A549 (cell line): Measurements from ENCODE around the gene UBAC2. TPM values are rescaled to one million over a fixed set of nuclear protein-coding genes. Genes with fewer than 3 reads are reported as not detected.
"Not testable (repeated sequence)": the region's sequence is repeated elsewhere in the genome, so short reads cannot be mapped to it uniquely, and the experiment has no call there.

ENCODE experiments used
- ATAC-seq, 2 experiments: fragments of 200-7000 bp in 1 of 2; fragments of >200 bp in 1 of 2; cut with Nextera tagmentation in 1 of 2; cut with Tn5 transposase in 1 of 2; 3 replicates each; pipeline versions ENCODE4 v1.8.0 to v1.9.1; 2018 to 2020; ENCODE audit warnings: mild to moderate bottlenecking in 1 of 2, moderate library complexity in 1 of 2
- CTCF ChIA-PET: fragments of 300-600 bp; sonication (Branson Sonifier 250); formaldehyde crosslinking; extraction: SDS; loops from one replicate; lab custom pipeline; 2021; ENCODE audit warnings: antibody characterized with exemption, inconsistent platforms; lab: Yijun Ruan, JAX
- POLR2A ChIA-PET: fragments of 350-600 bp; formaldehyde crosslinking; extraction: SDS; loops from one replicate; lab custom pipeline; 2021; ENCODE audit warnings: antibody characterized with exemption, inconsistent platforms; lab: Yijun Ruan, JAX
- DNase-seq, 2 experiments: peaks; one replicate each; pipeline versions ENCODE4 v3.0.0 to v3.0.0-alpha.2; 2011 to 2016; ENCODE audit warnings: low read depth in 1 of 2, low spot score in 1 of 2
- FAIRE-seq: peaks from 2 replicates; lab custom pipeline; 2011; peaks lifted over from hg19 to GRCh38; lab: Jason Lieb, UNC
- H3K27ac ChIP-seq, 2 experiments: fragments of >200 bp; sonication (Bioruptor Twin); formaldehyde crosslinking; 3 replicates each; pipeline ENCODE4 v1.5.1; 2016 to 2017
- H3K4me1 ChIP-seq: fragments of >200 bp; sonication (Bioruptor Twin); formaldehyde crosslinking; 3 replicates; pipeline ENCODE4 v1.6.1; 2016
- H3K4me2 ChIP-seq: fragments of >200 bp; sonication (Bioruptor Twin); formaldehyde crosslinking; 3 replicates; pipeline ENCODE4 v1.6.1; 2016
- H3K4me3 ChIP-seq: fragments of >200 bp; sonication (Bioruptor Twin); formaldehyde crosslinking; 3 replicates; pipeline ENCODE4 v1.5.1; 2016
- H3K9me3 ChIP-seq: fragments of >200 bp; sonication (Bioruptor Twin); formaldehyde crosslinking; 3 replicates; pipeline ENCODE4 v1.6.1; 2016
- CBX2 ChIP-seq: fragments of 200-600 bp; sonication (generic); IDR thresholded peaks from 2 replicates; pipeline ENCODE4 v1.6.1; 2016; ENCODE audit warnings: low read depth, mild to moderate bottlenecking, borderline replicate concordance
- CBX8 ChIP-seq: fragments of 200-600 bp; sonication (generic); IDR thresholded peaks from 2 replicates; pipeline ENCODE4 v1.6.1; 2016
- CHD4 ChIP-seq: fragments of 200-600 bp; sonication (generic); IDR thresholded peaks from 2 replicates; pipeline ENCODE4 v1.6.1; 2016; ENCODE audit warnings: antibody characterized with exemption, mild to moderate bottlenecking, borderline replicate concordance
- ELK1 ChIP-seq: fragments of 150-350 bp; IDR thresholded peaks from 2 replicates; pipeline ENCODE4 v1.6.1; 2014; ENCODE audit warnings: low read depth, mild to moderate bottlenecking, low read length
- FOSB ChIP-seq: fragments of 250-450 bp; sonication (Bioruptor Pico); IDR thresholded peaks from 2 replicates; pipeline ENCODE4 v1.5.0; 2020; ENCODE audit warnings: mild to moderate bottlenecking, moderate library complexity
- HDAC2 ChIP-seq: fragments of 200-600 bp; sonication (generic); IDR thresholded peaks from 2 replicates; pipeline ENCODE4 v1.6.1; 2016
- HEYL ChIP-seq: fragments of 250-450 bp; sonication (Bioruptor Pico); IDR thresholded peaks from 2 replicates; pipeline ENCODE4 v1.8.0; 2021; ENCODE audit warnings: mild to moderate bottlenecking, moderate library complexity
- HOXA7 ChIP-seq: fragments of 250-450 bp; sonication (Bioruptor Pico); IDR thresholded peaks from 2 replicates; pipeline ENCODE4 v1.5.0; 2020; ENCODE audit warnings: mild to moderate bottlenecking, moderate library complexity
- HOXB5 ChIP-seq: fragments of 250-450 bp; sonication (Bioruptor Pico); IDR thresholded peaks from 2 replicates; pipeline ENCODE4 v1.5.0; 2020; ENCODE audit warnings: mild to moderate bottlenecking, moderate library complexity
- KDM1A ChIP-seq: fragments of 200-600 bp; sonication (generic); IDR thresholded peaks from 2 replicates; pipeline ENCODE4 v1.6.1; 2016; ENCODE audit warnings: low read depth, mild to moderate bottlenecking
- KDM5A ChIP-seq: fragments of 200-600 bp; sonication (generic); IDR thresholded peaks from 2 replicates; pipeline ENCODE4 v1.6.1; 2016; ENCODE audit warnings: antibody characterized with exemption, mild to moderate bottlenecking
- MAZ ChIP-seq: fragments of 150-350 bp; IDR thresholded peaks from 2 replicates; pipeline ENCODE4 v1.6.1; 2014; ENCODE audit warnings: antibody characterized with exemption, low read depth, low read length, borderline replicate concordance
- NR3C1 ChIP-seq: fragments of >200 bp; sonication (Bioruptor Twin); formaldehyde crosslinking; IDR thresholded peaks from 3 replicates; pipeline ENCODE4 v1.6.1; 2017
- RAD21 ChIP-seq, 2 experiments: fragments of >200 bp in 1 of 2; sonication (Bioruptor Twin) in 1 of 2; formaldehyde crosslinking in 1 of 2; IDR thresholded peaks in 1 of 2; conservative IDR thresholded peaks in 1 of 2; 2 replicates in 1 of 2; 3 replicates in 1 of 2; pipeline ENCODE4 v1.6.1; 2012 to 2018; ENCODE audit warnings: inconsistent platforms in 1 of 2
- SMC3 ChIP-seq: fragments of >200 bp; sonication (Bioruptor Twin); formaldehyde crosslinking; IDR thresholded peaks from 3 replicates; pipeline ENCODE4 v1.6.1; 2018; ENCODE audit warnings: inconsistent platforms
- USF2 ChIP-seq: fragments of 450-650 bp; IDR thresholded peaks from 2 replicates; pipeline ENCODE4 v1.6.1; 2014; ENCODE audit warnings: antibody characterized with exemption
- ZC3H11A ChIP-seq: fragments of 450-650 bp; IDR thresholded peaks from 2 replicates; pipeline ENCODE4 v1.6.1; 2014; ENCODE audit warnings: antibody characterized with exemption, mild to moderate bottlenecking
- ZSCAN20 ChIP-seq: fragments of 250-450 bp; sonication (Bioruptor Pico); IDR thresholded peaks from 2 replicates; pipeline ENCODE4 v1.8.0; 2022; ENCODE audit warnings: mild to moderate bottlenecking, moderate library complexity
- WGBS: methylation state at CpG from one replicate; pipeline ENCODE4 v1.1.6; 2017; ENCODE audit errors: missing lambda C conversion rate; 5-methylcytosine and 5-hydroxymethylcytosine counted together
- polyA plus RNA-seq, 4 experiments: library from polyadenylated mRNA; depleted of rRNA in 3 of 4; stranded (reverse); fragments of >200 nt; fragmentation: RNase III in 1 of 4; extraction: RNeasy Plus Mini Kit Qiagen cat#74134 plus additional on column Dnase treatment in 1 of 4; gene quantifications; 2 replicates in 3 of 4; 3 replicates in 1 of 4; pipeline ENCODE4 v1.2.3, GENCODE V29; 2011 to 2017
- TF ChIP-seq, protein P1 (sequence below): fragments of >200 bp; sonication (Bioruptor Twin); formaldehyde crosslinking; IDR thresholded peaks from 3 replicates; pipeline ENCODE4 v1.5.1; 2016
- TF ChIP-seq, protein P2 (sequence below): fragments of >200 bp; sonication (Bioruptor Twin); formaldehyde crosslinking; IDR thresholded peaks from 2 replicates; pipeline ENCODE4 v1.6.1; 2016
- TF ChIP-seq, protein P3 (sequence below): fragments of 250-450 bp; sonication (Bioruptor Pico); IDR thresholded peaks from 2 replicates; pipeline ENCODE4 v1.5.0; 2021; ENCODE audit warnings: mild to moderate bottlenecking, moderate library complexity, borderline replicate concordance
- TF ChIP-seq, protein P4 (sequence below): IDR thresholded peaks from 2 replicates; pipeline ENCODE4 v1.6.1; 2012

UBAC2 gene
- polyA plus RNA-seq, 2 of the 4 experiments (the other 2 are of a cell fraction): 61.6 to 103 TPM

DNA sequence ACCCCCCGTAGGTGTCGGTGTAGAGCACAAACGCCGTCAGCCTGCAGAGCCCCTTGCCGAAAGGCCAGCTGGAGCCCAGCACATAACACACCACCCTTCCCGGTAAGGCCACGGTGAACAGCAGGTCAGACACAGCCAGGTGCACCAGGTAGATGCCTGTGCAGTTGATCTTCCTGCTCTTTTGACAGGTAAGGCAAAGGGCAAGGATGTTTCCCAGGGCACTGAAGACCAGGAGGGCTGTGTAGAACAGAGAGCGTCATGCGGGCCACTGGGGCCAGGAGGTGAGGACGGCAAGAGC, 208.0 kb downstream of the UBAC2 start:
- POLR2A ChIA-PET: no interaction called here
- H3K4me1 ChIP-seq: no peaks in the 10 kb centered on the region
- CTCF ChIA-PET: interaction anchor here (1.0 kb wide), 1 partner anchor 10 kb away, joined by 3 read pairs; no protein-coding TSS in a partner anchor
- H3K27ac ChIP-seq: no peak overlapping the region
- no peak for FAIRE-seq
- H3K4me2 ChIP-seq: no peak overlapping the region
- no peaks in the 10 kb centered on the region for H3K9me3 ChIP-seq
- no peak for DNase-seq
- H3K4me3 ChIP-seq: no peak overlapping the region
- TF ChIP-seq NR3C1 (no peak), CBX2 (no peak), CHD4 (no peak), KDM1A (no peak), HDAC2 (no peak), USF2 (no peak), KDM5A (no peak), MAZ (no peak), CBX8 (no peak), FOSB (CRISPR knock-in tag) (no peak), HEYL (CRISPR knock-in tag) (no peak), HOXB5 (CRISPR knock-in tag) (no peak)
- TF ChIP-seq, protein P1, sequence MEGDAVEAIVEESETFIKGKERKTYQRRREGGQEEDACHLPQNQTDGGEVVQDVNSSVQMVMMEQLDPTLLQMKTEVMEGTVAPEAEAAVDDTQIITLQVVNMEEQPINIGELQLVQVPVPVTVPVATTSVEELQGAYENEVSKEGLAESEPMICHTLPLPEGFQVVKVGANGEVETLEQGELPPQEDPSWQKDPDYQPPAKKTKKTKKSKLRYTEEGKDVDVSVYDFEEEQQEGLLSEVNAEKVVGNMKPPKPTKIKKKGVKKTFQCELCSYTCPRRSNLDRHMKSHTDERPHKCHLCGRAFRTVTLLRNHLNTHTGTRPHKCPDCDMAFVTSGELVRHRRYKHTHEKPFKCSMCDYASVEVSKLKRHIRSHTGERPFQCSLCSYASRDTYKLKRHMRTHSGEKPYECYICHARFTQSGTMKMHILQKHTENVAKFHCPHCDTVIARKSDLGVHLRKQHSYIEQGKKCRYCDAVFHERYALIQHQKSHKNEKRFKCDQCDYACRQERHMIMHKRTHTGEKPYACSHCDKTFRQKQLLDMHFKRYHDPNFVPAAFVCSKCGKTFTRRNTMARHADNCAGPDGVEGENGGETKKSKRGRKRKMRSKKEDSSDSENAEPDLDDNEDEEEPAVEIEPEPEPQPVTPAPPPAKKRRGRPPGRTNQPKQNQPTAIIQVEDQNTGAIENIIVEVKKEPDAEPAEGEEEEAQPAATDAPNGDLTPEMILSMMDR: no peak
- TF ChIP-seq, protein P2, sequence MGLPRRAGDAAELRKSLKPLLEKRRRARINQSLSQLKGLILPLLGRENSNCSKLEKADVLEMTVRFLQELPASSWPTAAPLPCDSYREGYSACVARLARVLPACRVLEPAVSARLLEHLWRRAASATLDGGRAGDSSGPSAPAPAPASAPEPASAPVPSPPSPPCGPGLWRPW: no peak
- no peak for ATAC-seq
- 97% methylated on average over 3 of the region's 10 CpGs for WGBS

DNA sequence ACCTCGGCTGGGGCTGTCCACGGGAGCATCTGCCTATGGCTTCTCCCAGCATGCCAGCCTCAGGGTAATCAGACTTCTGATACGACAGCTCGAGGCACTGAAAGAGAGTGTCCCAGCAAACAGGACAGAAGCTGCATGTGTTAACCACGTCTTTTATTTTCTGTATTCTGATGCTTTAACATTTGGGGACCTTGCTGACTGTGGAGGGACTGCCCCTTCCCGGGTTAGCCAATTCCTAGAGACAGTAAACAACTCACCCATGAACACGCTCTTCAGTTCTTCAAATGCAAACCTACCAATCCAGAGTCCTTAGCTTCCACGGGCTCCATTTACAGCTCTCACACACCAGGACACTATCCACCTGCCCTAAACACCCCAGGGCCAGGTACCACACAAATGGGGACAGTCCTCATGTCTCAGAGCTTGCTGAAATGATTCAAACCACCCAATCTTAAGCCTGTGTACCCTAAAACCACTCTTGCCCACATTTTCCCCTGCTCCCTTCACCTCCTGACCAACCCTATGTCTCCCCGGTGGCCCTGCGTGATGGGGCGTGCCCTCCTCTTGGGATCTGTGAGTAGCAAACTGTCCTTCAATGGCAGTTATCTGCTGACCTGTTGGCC, 208.9 kb downstream of the UBAC2 start:
- H3K9me3 ChIP-seq, H3K4me2 ChIP-seq, H3K4me3 ChIP-seq, H3K27ac ChIP-seq, DNase-seq, FAIRE-seq, H3K4me1 ChIP-seq, ATAC-seq, POLR2A ChIA-PET: not testable (repeated sequence)
- WGBS: 70% methylated on average over 9 of the region's 11 CpGs
- CTCF ChIA-PET: interaction anchor here (0.6 to 5.0 kb wide), 3 partner anchors 17 to 180 kb away, joined by 3 to 21 read pairs (median 3); no protein-coding TSS in a partner anchor

DNA sequence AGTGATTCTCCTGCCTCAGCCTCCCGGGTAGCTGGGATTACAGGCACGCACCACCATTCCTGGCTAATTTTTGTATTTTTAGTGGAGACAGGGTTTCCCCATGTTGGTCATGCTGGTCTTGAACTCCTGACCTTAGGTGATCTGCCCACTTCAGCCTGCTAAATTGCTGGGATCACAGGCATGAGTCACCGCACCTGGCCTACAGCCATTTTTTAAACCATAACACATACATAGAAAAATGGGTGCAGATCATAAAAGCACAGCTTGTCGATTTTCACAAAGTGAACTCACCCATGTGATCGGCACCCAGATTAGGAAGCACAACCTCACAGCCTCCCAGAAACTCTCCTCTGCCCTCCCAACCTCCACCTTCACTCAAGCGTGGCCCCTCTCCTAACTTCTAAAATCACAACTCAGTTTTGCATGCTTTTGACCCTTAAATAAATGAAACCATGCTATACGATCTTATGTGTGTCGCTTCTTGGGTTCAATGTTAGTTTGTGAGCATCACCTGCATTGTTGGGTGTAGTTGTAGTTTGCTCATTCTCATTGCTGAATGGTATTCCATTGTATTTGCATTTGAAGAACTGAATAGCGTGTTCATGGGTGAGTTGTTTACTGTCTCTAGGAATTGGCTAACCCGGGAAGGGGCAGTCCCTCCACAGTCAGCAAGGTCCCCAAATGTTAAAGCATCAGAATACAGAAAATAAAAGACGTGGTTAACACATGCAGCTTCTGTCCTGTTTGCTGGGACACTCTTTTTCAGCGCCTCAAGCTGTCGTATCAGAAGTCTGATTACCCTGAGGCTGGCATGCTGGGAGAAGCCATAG, 210.2 kb downstream of the UBAC2 start:
- ATAC-seq, H3K4me1 ChIP-seq, DNase-seq, H3K4me2 ChIP-seq, POLR2A ChIA-PET, H3K4me3 ChIP-seq, FAIRE-seq, H3K27ac ChIP-seq, H3K9me3 ChIP-seq: not testable (repeated sequence)
- WGBS: 72% methylated on average over 13 of the region's 13 CpGs
- CTCF ChIA-PET: interaction anchor here (5.0 kb wide), 1 partner anchor 25 kb away, joined by 21 read pairs; no protein-coding TSS in a partner anchor

GRCh38 chr13:99412856-99413255, 212.2 kb downstream of the UBAC2 start:
- DNase-seq (no peak), FAIRE-seq (no peak), ATAC-seq (no peak)
- Histone ChIP-seq H3K27ac (no peak overlapping the region), H3K9me3 (no peaks in the 10 kb centered on the region), H3K4me3 (no peak overlapping the region), H3K4me2 (no peak overlapping the region), H3K4me1 (no peaks in the 10 kb centered on the region)
- WGBS: 30% methylated on average over 1 of the region's 1 CpG
- ChIA-PET CTCF (interaction anchor here (5.0 kb wide), 1 partner anchor 23 kb away, joined by 21 read pairs; no protein-coding TSS in a partner anchor), POLR2A (no interaction called here)
- TF ChIP-seq, protein P3, sequence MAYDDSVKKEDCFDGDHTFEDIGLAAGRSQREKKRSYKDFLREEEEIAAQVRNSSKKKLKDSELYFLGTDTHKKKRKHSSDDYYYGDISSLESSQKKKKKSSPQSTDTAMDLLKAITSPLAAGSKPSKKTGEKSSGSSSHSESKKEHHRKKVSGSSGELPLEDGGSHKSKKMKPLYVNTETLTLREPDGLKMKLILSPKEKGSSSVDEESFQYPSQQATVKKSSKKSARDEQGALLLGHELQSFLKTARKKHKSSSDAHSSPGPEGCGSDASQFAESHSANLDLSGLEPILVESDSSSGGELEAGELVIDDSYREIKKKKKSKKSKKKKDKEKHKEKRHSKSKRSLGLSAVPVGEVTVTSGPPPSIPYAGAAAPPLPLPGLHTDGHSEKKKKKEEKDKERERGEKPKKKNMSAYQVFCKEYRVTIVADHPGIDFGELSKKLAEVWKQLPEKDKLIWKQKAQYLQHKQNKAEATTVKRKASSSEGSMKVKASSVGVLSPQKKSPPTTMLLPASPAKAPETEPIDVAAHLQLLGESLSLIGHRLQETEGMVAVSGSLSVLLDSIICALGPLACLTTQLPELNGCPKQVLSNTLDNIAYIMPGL (CRISPR knock-in tag): no peak
- TF ChIP-seq ZSCAN20 (CRISPR knock-in tag): no peak
- no peak for TF ChIP-seq HDAC2
- TF ChIP-seq KDM1A: no peak
- TF ChIP-seq ELK1: no peak
- TF ChIP-seq SMC3: no peak
- no peak for TF ChIP-seq HOXA7 (CRISPR knock-in tag)
- TF ChIP-seq, protein P4, sequence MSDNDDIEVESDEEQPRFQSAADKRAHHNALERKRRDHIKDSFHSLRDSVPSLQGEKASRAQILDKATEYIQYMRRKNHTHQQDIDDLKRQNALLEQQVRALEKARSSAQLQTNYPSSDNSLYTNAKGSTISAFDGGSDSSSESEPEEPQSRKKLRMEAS: no peak
- no peak for TF ChIP-seq HEYL (CRISPR knock-in tag)
- no peak for TF ChIP-seq ZC3H11A
- TF ChIP-seq RAD21 (conservative IDR thresholded peaks at IDR 0.05 in 1 of 2, IDR thresholded peaks at IDR 0.05 in 1 of 2): no peak
- no peak for TF ChIP-seq MAZ
